SK-N-SH (cell line): ENCODE measurements around the gene FBXW8.

Experiments
- EZH2phosphoT487 ChIP-seq: fragments of 200-600 bp; sonication (generic); IDR thresholded peaks from 2 replicates; pipeline ENCODE4 v1.6.1; 2017; ENCODE audit warnings: low read depth, mixed run types, mild to moderate bottlenecking, antibody characterized with exemption, moderate library complexity, borderline replicate concordance
- FOSL2 ChIP-seq: IDR thresholded peaks from 2 replicates; pipeline ENCODE4 v1.4.0; 2012; ENCODE audit warnings: low read depth, mild to moderate bottlenecking, moderate library complexity, borderline replicate concordance
- SIN3A ChIP-seq: IDR thresholded peaks from 2 replicates; pipeline ENCODE4 v1.6.1; 2012; ENCODE audit warnings: low read depth, mild to moderate bottlenecking, low read length, moderate library complexity, borderline replicate concordance
- SMC3 ChIP-seq: IDR thresholded peaks from 2 replicates; pipeline ENCODE4 v1.6.1; 2012; ENCODE audit warnings: low read depth, low read length, improper control_type of control experiment
- TF ChIP-seq, protein P1 (sequence below): fragments of 200-600 bp; sonication (generic); IDR thresholded peaks from 2 replicates; pipeline ENCODE4 v1.6.1; 2017; ENCODE audit warnings: antibody characterized with exemption, mild to moderate bottlenecking, moderate library complexity
- TF ChIP-seq, protein P2 (sequence below): IDR thresholded peaks from 2 replicates; pipeline ENCODE4 v1.4.0; 2012; ENCODE audit warnings: low read depth

DNA sequence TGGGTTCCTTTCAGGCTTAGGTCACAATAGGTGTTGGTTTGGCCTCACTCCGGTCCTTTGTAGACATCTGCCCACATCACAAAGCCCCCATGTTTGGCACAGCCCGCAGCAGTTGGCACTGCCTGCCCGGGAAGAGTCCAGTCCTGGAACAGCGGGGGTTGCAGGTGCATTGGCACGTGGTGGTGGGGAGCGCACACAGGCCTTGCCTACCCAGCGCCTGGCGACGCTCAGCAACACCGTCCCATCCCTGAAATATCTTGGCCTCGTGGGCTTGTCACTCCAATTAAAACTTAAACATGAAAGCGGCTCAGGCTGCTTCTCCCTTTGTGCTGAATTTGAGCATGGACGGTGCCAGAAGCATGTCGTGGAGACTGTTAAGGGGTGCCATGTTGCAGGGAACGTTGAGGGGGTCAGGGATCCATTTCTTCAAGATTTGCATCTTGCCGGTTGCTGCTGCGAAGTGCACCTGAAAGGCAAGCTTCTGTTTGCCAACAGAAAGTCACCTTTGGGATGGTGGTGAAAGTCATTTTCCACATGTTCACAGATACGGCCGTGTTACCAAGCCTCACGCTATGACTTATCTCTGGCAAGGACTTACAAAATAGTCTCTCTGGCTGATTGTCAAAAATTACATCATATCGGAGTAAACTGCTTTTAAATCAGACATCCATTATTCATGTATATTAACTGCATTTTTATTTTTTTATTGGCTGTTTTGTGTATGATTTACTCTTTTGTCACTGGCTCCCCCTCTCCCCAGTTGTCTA lies 91.5 kb downstream of the FBXW8 start:
- TF ChIP-seq FOSL2 (no peak), SIN3A (no peak), SMC3 (no peak), EZH2phosphoT487 (no peak)
- TF ChIP-seq, protein P1, sequence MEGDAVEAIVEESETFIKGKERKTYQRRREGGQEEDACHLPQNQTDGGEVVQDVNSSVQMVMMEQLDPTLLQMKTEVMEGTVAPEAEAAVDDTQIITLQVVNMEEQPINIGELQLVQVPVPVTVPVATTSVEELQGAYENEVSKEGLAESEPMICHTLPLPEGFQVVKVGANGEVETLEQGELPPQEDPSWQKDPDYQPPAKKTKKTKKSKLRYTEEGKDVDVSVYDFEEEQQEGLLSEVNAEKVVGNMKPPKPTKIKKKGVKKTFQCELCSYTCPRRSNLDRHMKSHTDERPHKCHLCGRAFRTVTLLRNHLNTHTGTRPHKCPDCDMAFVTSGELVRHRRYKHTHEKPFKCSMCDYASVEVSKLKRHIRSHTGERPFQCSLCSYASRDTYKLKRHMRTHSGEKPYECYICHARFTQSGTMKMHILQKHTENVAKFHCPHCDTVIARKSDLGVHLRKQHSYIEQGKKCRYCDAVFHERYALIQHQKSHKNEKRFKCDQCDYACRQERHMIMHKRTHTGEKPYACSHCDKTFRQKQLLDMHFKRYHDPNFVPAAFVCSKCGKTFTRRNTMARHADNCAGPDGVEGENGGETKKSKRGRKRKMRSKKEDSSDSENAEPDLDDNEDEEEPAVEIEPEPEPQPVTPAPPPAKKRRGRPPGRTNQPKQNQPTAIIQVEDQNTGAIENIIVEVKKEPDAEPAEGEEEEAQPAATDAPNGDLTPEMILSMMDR, result no peak
- TF ChIP-seq, protein P2, sequence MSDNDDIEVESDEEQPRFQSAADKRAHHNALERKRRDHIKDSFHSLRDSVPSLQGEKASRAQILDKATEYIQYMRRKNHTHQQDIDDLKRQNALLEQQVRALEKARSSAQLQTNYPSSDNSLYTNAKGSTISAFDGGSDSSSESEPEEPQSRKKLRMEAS, result no peak
